Ecto neural progenitor cell (in vitro differentiated cells): ENCODE measurements around the gene CCSER1.
"Not testable (repeated sequence)": the region's sequence is repeated elsewhere in the genome, so short reads cannot be mapped to it uniquely, and the experiment has no call there.

Source experiments
- DNase-seq: peaks from one replicate; pipeline ENCODE4 v3.0.0-alpha.2; 2018; ENCODE audit warnings: low spot score

The CCSER1 gene

DNA sequence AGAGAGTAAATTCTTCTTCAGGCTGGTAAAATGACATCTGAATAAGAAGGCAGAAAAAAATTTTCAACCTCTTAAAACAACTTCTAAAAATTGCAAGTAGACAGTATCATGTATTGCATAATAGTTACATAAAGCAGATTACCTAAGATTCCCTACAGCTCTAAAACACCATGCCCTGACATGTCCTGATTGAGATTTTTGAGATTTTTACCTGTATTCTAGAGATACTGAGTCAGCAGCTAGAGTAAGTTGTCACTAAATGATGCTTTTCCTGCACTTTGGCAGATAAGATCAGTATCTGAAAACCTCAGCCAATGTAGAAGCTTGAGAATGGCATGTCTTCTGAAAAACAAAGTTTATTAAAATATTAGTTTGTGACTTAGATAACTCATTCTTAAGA, 713.6 kb downstream of the CCSER1 start:
- DNase-seq, result no peak

DNA sequence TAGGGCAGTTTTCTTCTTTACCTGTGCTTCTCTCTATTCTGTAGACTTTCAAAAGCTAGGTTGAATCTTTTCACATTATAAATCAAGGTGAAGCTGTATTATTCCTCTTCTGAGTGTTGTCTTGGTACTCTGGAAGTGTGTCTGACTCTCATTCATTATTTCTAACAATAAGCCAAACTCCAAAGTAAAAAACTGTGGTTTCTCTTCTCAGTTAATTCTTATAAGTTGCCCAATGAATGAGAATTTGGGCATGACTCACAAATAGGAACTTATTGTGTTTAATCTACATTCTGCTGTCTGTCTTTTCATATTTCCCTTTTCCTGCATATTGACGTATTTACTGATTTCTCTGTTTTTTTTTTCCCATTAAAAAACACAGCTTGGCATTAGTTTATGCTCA, 714.5 kb downstream of the CCSER1 start:
- DNase-seq, result no peak

DNA sequence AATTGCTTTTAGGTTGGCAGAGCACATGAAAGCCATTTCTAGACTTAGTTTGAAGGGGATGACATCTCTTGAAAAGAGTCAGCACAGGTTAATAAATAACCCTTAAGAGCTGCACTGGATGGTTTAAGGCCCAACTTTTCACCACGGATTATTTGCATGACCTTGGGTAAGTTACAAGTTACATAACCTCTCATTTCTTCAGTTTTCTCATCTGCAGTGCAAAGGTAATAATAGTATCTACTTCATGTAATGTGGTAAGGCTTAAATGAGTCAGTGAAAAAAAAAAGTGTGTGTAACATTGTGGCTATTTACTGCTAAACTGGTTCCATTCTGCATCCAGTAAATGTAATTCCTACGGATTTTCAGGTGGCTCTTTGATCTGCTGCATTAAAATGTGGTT, 715.8 kb downstream of the CCSER1 start:
- DNase-seq, result no peak

DNA sequence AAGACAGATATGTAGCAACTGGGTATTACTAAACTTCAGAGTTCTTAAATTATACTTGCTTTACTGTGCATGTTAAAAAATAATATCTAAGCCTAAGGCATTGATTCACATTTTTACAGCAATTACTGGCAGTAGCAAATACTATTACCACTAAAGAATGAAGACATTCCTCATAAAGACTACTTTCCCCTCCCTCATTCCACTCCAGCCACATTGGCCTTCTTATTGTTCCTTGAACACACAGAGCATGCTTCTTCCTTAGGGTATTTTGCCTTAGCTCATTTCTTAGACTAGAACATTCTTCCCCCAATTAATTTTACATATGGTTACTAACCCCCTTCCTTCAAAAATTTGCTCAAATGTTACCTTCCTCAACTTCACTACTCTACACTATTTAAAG, 717.0 kb downstream of the CCSER1 start:
- DNase-seq, result no peak

DNA sequence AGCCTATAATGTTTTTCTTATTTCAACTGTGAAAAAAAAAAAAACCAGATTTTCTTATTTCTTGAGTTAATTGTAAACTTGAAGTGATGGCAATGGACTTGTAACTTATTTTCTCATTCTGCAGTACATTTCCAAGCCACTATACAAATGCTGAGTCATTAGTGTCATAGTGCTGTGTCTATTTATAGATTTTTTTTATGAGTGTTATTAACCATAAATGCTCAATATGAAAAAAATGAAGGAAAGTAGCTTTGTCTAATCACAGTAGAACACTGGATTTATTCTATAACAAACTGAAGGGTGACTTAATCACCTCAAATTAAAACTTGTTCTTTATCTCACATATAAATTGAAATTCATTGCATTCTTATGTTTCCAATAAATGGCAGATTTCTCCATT, 718.6 kb downstream of the CCSER1 start:
- DNase-seq, result no peak

DNA sequence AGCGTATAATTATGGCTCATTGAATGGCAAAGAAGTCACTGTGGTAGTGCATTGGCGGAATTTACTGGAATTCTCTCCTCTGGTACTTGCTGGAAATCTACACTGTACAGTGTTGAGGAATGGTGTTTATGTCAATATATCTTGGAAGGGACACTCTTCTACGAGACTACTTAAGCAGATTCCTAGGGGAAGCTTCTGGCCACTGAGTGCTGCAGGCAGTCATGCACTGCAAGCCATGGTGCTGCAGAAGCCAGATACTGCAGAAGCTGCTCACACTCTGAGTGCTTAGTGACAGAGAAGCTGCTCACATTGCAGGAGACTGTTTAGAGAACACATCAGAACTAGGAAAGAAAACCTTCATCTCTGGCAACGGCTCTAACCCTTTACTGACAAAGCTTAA, 725.0 kb downstream of the CCSER1 start:
- DNase-seq, result peak; percentile 47

DNA sequence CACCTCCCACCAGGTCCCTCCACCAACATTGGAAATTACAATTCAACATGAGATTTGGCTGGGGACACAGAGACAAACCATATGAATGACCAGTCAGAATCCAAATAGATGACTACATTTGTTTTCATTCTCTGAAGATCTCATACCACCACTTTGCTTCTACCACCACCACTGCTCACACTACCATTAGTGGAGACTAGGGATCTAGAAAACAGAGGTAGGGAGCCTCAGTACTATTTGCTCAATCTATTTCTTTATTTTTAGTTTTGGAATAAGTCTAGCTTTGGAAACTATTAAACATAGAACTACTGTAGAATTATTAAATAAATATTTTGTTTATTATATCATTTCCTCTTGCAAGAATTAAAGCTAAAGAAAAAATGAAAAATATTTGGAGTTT, 727.9 kb downstream of the CCSER1 start:
- no peak for DNase-seq

DNA sequence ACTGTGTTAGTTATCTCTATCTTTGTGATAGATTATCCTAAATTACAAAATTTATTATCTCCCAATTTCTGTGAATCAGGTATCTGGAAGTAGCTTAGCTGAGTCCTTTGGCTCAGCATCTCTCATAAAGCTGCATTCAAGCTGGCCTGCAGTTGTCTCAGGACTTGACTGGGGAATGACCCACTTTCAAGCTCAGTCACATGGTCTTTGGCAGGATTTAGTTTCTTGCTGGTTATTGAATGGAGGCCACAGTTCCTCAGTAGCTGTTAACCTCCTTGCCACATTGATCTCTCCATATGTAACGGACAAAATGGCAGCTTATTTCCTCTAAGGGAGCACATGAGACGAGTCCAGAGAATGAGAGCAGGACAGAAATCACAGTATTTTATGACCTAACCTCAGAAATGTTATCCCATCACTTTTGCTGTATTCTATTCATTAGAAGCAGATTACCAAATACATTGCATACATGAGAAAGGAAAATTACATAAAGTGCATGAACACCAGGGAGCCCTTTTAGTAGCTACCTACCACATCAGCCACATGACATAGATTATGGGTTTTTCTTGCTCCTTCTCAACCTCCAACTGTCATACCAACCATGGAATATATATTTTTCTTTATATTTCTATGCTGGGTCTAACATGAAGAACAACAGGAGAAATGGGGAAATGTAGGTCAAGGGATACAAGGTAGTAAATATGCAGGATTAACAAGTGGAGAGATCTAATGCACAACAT, 730.1 kb downstream of the CCSER1 start:
- DNase-seq, result no peak

DNA sequence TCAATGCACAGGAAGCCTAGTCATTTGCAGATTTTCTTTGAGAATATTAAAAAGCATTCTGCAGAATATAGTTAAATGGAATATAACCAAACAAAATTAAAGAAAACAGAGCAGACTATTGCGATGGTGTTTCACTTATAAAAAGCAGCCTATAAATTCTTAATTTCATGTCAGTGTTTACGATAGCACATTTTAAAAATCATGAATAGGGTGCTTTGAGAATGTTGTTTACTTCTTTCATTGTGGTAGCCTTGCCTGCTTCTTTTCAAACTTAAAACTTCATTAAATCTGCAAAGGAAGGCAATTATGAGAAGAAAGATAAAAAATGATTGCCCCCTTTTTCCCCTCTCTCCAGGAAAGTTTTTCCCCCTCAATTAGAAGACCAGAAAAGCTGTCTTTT, 748.6 kb downstream of the CCSER1 start:
- DNase-seq, result no peak

DNA sequence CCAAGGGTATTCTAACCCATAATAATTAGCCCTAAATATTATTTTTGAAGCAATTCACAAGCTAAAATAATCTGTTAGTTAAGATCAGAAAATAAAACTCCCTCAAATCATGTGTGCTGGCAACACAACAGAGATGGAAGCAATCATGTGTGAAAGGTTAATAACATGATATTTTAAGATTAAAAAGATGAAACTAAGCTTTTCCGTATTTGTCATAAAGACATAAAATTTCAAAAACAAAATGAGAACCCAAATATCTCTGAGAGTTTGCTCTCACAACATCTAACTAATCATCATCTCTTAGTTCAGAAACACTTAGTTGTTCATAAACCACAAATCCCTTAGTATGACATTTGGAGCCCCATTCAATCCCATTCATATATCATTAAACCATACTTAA, 749.1 kb downstream of the CCSER1 start:
- no peak for DNase-seq

DNA sequence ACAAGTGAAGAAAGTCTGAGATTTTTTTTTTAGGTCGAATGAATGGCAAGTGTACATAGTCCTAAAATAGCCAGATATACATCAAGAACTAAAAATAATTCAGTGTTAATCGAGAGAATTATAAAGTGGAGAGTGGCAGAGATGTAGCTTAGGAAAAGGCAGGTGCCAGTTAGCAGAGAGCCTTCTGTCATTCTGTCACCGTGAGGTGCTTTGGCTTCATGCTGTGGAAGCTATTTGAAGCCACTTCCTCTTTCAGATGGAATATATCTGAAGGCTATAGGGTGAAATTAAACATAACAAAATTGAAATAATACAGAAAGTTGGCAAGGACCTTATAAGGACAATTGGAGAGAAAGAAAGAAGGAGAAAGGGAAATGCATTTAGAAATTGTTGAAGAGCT, 756.3 kb downstream of the CCSER1 start:
- no peak for DNase-seq

DNA sequence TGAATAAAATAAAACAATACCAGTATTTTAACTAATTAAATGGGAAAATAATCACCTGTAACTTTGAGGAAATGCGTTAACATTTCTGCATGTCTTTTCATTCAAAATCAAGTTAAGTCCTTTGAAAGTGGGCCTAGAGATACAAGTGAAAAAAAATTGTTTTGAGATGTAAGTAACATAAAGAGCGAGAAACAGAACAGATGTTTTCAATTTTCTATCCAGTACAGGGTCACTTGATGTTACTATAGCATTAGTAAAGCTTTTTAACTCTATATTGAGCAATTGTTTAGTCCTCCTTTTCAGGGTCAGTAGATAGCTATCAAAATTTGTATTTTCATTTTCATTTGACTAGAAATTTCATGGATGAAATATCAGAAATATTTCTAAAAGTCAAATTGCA, 761.4 kb downstream of the CCSER1 start:
- no peak for DNase-seq

DNA sequence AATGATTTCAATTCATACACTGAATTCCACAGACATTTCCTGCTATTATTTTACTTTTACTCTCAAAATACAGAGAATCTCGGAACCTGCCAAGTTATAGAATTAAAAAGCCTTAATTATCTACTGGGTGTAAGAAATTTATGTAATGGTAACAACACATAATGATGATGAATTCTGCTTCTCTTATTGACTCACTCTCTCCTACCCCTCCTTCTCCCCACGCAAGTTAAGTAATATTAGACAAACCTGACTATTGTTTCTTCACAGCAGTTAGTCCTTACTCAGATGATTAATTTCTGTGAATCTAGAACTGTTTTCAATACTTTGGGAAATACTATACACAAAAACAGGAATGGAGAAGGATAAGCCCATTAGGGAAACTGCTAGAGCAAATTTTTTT, 762.0 kb downstream of the CCSER1 start:
- DNase-seq, result no peak

DNA sequence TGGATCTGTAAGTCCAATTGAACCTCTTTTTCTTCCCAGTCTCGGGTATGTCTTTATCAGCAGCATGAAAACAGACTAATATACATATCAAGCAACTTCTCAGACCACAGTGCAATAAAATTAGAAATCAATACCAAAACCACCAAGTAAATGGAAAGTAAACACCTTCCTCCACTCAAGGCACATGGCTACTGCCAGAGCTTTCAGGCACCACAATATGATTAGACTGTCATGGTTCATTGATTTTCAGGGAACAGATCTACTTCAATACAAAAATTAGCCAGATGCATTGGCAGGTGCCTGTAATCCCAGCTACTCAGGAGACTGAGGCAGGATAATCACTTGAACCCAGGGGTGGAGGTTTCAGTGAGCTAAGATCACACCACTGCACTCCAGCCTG, 776.2 kb downstream of the CCSER1 start:
- not testable (repeated sequence) for DNase-seq

DNA sequence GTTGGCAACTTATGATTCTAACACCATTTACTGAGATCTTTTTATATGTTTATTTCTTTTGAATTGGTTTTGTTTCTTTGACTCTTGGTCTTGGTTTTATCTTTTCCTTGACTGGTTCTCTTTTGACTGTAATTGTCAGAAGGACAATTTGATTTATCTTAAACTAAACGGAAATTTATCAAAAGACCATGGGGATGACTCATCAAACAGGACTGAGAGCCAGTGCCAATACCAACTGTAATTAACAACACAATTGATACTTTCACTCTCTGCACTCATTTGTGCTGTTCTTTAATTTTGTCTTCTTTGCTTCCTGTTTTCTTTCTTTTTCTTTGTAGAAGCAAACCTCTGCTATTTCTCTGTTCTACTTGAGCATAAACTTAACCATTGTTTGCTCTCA, 776.8 kb downstream of the CCSER1 start:
- no peak for DNase-seq

DNA sequence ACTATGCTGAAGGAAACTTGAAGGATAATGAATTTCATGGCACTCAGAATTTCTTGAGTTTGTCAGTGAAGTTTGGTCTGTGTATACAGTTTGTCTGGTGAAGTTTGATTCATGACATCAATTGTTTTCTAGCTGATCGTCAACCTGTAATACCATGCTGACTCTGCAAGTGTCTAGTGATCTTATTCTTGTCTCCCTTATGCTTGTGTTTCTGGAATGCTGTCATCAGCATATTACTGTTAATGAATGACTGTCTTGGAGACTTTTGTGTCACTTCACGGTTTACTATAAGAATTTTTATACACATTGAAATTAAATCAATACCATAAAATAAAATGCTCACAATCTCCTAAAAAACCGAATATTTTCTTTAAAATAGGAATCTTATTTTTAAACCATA, 779.0 kb downstream of the CCSER1 start:
- no peak for DNase-seq

DNA sequence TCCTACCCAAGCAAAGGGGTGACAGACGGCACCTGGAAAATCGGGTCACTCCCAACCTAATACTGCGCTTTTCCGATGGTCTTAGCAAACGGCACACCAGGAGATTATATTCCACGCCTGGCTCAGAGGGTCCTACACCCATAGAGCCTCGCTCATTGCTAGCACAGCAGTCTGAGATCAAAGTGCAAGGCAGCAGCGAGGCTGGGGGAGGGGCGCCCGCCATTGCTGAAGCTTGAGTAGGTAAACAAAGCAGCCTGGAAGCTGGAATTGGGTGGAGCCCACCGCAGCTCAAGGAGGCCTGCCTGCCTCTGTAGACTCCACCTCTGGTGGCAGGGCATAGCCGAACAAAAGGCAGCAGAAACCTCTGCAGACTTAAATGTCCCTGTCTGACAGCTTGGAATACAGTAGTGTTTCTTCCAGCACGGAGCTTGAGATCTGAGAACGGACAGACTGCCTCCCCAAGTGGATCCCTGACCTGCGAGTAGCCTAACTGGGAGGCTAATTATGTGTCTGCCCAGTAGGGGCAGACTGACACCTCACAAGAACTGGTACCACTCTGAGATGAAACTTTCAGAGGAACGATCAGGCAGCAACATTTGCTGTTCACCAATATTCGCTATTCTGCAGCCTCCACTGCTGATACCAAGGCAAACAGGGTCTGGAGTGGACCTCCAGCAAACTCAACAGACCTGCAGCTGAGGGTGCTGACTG, 784.7 kb downstream of the CCSER1 start:
- not testable (repeated sequence) for DNase-seq

DNA sequence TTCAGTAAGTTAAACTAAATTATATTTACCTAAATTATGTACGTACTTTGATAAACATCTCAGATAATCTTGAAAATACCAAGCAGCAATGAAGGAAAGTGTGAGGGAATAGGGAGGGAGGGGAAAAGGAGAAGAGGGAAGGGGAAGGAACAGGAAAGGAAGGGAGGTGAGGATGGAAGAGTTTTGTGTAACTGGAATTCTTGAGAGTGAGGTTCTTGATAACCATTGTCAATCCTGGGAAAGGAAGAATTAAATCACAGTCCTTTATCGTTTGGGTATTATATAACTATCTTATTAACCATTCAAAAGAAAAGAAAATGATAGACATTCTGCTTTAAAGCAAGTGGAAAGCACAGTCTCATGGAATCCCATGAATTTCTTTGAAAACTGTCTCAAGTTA, 795.0 kb downstream of the CCSER1 start:
- DNase-seq, result no peak

DNA sequence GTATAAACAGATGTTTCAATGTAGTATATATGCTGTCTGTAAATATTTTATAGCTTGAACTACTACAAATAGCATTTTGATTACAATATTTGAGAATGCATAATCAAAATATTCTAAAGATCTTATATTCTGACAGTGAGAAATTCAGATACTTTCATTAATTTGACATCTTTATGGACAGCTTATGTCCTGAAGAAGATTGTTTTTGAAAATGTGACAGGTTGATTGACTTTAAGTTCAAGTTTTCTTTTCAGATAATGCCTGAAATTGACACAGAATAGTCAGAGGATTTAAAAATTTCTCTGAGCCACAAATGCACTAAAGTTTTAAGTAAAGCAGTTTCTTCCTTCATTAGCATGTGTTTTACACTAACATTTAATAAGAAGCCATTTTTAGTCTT, 799.8 kb downstream of the CCSER1 start:
- no peak for DNase-seq

DNA sequence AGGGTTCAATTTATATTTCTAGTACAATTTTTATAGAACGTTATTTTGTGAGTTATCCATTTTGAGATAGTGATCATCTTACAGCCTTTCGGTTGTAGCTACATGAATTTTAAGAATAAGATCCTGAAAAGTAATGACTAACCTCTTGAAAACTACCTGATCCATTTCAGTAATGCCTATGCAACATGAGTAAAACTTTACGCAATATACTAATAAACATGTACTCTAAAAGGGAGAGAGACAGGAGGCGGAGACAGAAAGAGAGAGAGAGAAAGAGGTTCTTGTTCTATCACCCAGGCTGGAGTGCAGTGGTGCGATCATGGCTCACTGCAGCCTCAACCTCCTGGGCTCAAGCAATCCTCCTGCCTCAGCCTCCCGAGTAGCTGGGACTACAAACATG, 816.1 kb downstream of the CCSER1 start:
- DNase-seq, result no peak

DNA sequence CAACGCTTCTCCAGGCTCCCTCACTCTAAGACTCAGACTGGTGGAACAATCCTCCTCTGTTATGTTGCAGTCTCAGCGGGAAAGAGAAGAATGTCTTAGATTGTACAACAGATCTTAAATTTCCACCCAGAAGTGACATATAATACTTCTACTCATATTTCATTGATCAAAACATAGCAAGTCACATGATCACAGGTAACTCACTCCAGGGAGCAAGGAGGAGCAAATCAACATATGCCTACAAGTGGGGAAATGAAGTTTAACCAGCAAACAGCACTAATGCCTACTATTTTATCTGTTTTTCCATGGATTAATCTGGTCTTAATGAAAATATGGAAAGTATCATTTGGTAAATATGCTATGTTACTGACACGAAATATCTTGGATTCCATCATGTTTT, 819.8 kb downstream of the CCSER1 start:
- DNase-seq, result no peak

DNA sequence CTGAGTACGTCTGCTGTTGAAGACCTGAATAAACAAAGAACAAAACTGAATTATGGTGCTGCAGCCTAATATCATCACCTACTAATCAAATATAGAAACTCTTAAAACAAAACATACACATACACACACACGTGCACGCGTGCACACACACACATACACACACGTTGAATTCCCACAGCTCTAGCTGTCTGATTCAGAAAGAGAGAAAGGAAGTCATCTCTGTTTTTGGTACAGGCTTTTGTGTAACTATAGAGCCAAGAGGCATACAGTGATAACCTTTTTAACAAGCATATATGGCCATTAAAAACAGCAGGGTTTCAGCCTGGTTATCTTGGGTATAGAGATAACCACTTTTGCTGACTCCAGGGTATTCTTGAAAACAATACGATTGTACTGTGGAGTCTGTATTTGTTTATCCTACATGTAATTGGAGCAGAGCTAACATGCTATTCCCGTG, 823.2 kb downstream of the CCSER1 start:
- no peak for DNase-seq

DNA sequence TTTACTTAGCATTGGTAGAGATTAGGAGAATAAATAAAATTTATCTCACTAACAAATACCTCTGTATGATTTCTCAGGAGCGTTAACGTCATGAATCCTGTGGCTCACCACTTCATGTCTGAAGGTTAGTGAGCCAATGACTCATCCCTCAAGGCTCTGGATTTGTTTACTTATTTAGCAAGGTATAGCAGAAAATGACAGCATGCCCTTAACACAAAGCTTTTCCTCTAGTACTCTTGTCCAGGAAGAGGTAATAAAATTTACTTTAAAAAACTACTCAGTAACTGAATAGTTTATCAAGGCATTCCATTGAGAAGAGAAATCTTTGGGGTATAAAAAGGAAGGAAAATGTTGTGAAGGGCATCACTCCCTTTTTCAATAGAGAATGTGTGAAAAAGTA, 823.8 kb downstream of the CCSER1 start:
- DNase-seq, result no peak
